Amniotic epithelial cell (primary cell): ENCODE results near the gene TEAD1.

ENCODE experiments used
- DNase-seq: peaks from one replicate; pipeline ENCODE4 v3.0.0-alpha.2; 2010; ENCODE audit warnings: low read depth

Gene TEAD1

DNA sequence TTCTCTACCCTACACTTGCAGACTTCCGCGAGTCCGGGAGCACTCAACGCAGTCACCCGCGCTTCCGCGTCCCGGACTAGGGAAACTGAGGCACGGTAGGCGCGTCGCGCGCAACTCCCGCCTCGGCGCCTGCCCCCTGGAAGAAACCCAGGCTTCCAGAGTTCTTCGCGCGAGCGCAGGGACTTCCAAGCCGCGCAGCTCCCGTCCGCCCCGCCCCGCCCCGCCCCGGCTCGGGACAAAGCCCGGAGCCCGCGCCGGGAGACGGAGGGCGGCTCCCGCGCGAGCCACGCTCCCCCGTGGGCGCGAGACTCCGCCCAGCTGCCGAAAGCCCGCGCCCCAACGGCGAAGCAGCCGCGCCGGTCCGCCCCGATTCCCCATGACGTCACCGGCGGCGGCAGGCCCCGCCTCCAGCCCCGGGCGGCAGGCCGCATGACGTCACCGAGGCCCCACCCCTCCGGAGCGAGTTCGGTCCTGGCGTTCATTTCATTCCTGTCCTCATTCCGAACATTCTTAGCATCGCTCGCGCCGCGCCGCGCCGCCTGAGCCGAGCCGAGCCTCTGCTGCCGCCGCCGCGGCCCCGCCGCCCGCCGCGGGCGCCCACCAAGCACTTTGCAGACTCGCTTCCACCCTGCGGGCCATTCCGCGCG, at the start of gene TEAD1:
TSS of gene TEAD1 (plus strand) at position 498 of the 647 bp plus-strand sequence.
- peak; percentile 93 for DNase-seq

DNA sequence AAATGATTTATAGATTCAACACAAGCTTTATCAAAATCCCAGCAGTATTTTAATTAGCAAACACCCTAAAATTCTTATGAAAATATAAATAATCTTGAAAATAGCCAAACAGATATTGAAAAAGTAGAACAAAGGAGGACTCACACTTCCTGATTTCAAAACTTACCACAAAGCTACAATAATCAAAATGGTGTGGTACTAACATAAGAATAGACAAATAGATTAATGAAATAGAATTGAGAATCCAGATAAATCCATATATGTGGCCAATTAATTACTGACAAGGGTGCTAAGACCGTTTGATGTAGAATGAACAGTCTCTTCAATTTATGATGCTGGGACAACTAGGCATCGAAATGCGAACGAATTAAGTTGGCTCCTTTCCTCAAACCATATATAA, 49.6 kb upstream of the TEAD1 start:
- no peak for DNase-seq

DNA sequence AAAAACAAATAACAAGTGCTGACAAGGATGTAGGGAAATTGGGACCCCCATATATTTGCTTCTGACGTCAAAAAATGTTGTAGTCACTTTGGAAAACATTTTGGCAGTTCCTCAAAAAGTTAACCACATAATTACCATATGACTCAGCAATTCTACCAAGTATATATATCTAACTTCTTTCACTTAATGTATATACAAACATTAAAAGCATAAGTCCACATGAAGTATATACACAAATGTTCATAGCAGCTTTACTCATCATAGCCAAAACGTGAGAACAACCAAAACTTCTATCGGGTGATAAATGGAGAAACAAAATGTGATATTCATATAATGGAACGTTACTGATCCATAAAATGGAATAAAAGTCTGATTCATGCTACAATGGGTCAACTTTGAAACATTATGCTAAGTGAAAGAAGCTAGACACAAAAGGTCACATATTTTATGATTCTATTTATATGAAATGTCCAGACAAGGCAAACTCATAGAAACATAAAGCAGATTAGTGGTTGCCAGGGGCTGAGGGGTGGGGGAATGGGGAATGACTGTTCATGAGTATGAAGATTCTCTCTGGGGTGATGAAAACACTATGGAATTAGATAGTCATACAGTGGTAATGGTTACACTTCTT, 48.7 kb upstream of the TEAD1 start:
- peak; percentile 82 for DNase-seq

DNA sequence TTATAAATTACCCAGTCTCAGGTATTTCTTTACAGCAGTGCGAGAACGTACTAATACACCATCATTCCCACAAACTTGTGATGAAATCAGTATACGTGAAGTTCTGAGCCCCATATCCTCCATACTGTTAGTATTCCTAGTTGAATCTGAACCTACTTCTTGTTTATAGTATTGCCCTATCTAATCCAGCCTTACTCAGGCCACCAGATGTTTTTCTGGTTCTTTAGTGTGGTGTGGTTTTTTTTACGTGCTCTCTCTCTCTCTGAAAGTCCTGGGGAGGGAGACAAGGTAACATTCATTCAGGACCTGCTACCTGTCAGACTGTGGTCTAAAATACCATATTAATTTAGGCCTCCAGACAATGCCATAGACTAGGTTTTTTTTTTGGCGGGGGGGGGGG, 47.6 kb upstream of the TEAD1 start:
- DNase-seq: no peak

DNA sequence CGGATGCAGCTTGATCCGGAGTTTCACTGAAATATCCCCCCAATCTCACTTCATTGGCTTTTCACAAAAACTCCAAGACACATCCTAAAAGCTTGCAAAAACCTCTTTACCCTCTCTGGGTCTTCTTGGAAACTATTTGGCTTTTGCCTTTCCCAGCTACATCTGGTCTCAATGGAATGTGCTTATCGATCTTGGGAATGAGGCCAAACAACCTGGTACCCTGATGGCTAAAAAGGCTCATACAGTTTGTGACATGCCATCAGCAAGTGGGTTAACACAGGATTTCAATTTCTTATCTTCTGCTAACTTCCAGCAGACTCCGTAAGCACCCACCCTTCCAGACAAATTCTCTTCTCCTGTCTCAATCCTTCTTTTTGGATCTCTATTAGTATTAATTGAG, 45.9 kb upstream of the TEAD1 start:
- DNase-seq: no peak

DNA sequence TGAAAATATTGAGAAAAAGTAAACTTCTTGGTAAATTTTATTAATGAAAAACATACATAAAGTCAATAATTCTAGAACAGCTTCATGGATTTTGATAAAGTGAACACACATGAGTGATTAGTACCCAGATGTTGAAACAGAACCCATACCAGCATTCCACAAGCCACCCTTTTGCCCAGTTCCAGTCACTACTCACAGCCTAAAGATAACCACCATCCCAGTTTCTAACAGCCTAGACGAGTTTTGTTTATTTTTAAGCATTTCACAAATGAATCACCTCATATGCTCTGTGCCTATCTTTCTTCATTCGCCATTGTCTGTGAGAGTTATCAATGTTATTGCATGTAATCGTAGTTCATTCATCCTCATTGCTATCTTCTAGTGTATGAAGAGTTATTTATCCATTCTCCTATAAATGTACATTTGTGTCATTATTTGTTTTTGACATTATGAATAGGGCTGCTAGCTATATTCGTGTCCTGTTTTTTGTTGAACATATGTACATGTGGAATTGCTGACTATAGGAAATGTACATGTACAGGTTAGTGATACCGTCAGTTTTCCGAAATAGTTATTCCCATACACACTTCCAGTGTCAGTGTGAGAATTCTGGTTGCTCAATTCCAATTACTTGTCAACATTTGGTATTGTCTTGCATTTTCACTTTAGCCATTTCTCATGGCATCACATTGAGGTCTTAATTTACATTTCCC, 44.5 kb upstream of the TEAD1 start:
- DNase-seq: peak; percentile 83

DNA sequence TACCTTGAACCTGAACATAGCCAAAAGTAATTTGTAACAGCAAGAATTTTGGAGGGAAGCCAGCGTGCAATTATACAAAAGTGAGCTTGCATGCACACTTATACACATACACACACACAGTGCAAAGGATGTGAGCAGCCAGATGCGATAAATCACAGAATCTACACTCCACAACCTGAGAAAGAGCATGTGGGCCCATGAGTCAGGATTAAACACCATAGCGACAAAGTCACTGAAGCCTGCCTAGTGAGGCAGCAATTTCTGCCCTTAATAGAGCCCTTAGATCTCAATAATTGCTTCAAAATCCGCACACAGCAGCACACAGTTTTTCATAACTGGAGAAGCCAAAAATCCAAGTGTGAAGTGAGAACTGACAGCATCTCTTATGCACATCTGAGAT, 42.6 kb upstream of the TEAD1 start:
- no peak for DNase-seq

DNA sequence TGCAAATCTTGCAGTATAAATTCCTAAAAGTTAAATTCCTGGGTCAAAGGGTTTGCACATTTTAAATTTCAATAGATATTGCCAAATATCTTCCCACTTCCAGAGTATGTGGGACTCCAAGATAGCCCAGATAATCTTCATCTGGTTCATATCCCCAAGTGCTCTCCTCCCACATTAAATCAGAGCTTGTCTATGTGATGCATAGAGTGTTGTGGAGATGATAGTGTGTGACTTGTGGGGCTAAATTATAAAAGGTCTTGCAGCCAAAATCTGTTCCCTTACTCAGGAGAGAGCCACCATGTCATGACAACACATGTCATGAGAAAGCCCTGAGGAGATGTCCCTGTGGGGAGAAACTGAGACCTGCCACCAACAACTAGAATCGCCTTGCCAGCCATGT, 39.9 kb upstream of the TEAD1 start:
- no peak for DNase-seq

DNA sequence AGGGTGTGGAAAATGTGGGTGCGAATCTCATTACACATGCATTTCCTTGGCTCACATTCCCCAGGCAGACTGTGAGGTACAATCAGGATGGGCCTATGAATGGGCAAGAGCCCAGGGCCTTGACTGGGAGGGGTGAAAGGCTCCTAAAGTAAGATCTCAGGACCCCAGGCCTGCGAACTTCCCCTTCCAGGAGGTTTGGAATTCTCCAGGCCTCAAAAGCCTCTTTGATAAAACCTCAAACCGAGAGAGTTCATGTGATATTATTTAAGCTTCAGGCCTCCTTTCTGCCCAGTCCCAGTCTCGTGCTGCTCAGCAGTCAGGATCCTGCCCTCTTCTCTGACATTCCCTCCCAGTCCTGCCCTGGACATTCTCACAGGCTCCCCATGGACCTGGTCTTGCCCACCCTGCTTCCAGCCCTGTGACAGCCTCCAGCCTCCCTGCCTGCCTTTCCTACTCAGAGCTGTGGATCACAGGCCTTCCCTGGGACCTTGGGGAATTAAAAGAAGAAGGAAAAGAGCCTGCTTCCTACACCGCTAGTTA, 37.3 kb upstream of the TEAD1 start:
- no peak for DNase-seq

DNA sequence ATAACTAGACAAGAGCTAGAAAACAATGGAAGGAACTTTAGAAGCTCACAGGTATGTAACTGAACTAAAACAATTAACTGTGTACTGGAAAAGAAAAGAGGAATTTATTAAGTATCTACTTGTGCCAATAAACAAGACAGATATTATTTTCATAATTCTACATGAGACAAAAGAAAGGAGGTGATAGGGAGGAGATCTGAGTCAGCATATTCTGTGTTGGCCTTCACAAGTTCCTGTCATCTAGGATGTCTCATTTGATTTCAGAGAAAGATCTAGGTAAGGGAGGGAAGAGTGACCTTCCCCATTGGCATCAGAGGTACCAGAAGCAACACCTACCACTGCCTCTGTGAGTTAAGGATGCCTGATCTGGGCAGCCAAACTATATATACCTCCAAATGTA, 34.8 kb upstream of the TEAD1 start:
- DNase-seq: no peak

DNA sequence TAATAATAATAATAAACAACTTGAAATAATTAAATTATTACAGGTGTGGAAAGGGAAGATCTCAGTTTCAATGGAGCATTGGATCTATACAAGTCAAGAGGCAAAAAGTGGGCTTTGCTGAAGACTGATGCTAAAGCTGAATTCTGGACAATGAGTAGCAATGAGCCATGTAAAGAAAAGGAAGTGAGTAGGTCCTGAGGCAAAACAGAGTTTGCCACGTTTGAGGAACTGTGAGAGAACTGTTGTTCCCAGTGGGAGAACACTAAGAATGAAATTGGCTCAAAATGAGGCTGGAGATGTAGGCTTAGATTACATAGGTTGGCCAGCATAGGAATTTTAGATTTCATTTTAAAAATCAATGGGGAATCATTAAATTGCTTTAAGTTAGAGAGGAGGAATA, 33.9 kb upstream of the TEAD1 start:
- DNase-seq: no peak

DNA sequence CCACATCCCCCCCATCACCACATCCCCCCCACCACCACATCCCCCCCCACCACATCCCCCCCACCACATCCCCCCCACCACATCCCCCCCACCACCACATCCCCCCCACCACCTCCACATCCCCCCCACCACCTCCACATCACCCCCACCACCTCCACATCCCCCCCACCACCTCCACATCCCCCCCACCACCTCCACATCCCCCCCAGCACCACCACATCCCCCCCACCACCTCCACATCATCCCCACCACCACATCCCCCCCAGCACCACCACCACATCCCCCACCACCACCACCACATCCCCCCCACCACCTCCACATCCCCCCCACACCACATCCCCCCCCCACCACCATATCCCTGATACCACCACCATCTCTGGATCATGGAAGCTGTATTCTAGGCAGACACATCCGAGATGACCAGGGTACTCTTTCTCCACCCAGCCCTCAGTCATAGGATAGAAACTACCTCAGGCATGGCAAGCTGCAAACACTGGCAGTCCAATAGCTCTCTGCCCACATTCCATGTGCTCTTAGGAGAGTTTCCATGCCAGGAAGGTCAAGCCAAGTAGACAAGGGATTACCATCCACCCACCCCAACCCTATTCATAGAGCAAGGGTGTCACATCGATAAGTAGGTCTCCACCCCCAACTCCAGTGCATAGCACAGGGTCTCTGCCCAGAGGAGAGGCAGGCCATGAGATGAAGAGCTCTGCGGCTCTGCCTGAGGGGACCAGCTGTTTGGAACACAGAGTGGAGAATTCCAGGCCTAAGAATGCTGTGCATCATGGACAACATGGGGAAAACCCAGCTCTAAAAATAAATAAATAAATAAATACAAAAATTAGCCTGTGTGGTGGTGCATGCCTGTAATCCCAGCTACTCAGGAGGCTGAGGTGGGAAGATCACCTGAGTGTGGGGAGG, 33.0 kb upstream of the TEAD1 start:
- DNase-seq: no peak

DNA sequence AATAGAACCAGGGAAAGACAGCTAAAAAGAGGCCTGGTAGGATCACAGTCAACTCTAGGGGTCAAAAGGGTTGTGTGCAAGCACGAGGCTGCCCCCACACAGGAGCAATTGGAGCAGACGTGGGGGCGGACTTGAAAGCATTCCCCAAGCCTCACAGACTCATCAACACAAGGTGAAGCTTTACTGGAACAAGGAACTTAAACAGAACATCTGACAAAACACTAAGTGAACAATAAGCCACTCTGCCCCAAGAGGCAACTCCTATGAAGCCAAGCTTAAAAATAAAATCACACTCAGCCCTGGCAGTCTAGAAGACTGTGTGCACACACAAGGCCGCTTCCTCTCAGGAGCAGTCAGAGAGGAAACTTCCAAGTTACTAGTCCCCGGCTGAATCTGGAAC, 32.2 kb upstream of the TEAD1 start:
- peak; percentile 79 for DNase-seq

DNA sequence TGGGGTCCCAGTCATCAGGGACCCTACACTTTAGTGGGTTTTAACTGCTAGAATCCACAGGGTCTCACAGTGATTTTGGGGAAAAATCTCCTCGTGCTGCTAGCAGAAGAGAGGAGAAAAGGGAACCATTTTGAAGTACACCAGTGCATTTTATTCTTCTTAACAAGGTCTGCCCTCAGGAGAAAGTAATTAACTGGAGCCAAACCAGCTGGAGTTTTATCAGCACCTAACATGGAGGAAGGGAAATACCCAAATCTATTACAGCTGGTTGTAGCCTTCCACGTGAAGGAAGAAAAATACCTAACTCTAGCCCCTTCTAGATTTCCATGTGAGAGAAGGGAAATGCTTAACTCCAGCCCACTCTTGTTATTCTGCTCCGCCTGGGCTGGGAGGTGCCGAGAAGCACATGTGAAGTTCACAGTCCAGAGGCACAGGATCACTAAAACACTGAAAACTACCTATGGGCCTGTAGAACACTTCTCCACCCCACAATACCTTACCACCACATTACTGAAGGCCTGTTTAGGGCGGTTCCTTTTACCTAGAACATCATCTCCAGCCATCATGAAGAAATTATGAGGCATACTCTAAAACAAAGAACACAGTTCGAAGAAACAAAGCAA, 31.3 kb upstream of the TEAD1 start:
- no peak for DNase-seq

DNA sequence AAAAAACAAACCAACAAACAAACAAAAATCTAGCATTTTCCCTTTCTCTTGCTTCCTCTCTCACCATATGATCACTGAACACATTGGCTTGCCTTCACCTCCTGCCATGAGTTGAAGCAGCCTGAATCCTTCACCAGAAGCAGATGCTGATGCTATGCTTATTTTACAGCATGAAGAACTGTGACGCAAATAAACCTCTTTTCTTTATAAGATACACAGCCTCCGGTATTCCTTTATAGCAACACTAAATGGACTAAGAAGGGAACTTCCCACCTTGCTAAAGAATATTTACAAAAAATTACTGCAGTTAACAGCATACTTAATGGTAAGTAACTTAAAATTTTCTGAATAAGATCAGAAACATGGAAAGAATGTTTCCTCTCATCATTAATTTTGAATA, 27.7 kb upstream of the TEAD1 start:
- no peak for DNase-seq

DNA sequence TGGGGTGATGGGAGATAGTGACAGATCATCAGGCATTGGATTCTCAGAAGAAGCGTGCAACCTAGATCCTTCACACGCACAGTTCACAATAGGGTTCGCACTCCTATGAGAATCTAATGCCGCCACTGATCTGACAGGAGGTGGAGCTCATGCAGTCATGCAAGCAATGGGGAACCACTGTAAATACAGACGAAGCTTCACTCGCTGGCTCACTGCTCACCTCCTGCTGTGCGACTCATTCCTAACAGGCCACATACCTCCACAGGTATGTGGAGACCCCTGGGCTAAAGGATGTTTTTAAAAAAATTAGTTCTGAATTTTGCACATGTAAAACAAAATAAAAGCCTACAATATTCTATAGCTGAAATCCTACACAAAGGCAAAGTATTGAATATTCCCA, 20.5 kb upstream of the TEAD1 start:
- no peak for DNase-seq

DNA sequence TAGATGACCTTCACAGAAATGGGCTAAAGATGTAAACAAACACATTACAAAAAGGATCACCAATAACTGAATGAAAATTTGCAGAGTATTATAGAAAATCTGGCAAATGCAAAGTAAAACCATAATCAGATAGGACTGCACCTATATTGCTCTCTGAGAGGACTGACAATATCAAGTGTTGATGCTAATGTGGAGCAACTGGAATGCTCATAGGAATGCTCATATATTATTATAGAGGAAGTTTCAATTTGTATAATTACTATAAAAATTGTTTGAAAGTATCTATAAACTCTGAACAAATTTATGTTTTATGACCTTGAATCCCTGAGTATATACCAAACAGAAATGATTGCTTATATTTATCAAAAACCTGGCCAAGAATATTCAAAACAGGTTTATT, 18.4 kb upstream of the TEAD1 start:
- DNase-seq: no peak

DNA sequence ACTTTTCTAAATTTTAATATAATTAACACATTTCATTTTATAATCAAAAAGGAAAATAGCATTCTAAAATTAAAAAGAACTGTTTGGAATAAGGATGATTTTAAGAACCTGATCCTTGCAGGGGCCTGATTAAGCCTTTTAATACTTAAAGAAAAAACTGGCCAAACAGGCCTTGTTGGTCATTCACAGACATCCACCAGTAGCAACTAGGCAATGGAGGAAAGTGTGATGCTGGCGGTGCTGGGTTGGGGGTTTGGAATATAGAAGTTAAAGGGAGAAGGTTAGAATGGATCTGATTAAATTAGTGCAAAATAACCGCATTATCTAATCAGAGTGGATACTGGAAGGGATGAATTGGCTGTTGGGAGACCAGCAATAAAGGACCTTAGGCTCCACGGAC, 16.9 kb upstream of the TEAD1 start:
- no peak for DNase-seq

DNA sequence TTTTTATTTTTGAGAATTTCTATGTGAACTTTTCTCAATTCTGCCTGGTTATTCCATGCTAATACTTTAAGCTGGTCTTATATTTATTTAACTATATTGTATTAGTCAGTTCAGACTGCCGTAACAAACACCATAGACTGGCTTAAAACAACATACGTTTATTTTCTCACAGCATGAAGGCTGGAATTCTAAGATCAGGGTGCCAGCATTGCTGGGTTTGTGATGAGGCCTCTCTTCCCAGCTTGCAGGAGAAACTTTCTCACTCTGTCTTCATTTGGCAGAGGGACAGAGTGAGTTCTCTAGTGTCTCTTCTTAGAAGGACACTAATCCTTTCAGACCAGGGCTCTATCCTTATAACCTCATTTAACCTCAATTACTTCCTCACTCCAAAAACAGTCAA, 16.2 kb upstream of the TEAD1 start:
- DNase-seq: no peak

DNA sequence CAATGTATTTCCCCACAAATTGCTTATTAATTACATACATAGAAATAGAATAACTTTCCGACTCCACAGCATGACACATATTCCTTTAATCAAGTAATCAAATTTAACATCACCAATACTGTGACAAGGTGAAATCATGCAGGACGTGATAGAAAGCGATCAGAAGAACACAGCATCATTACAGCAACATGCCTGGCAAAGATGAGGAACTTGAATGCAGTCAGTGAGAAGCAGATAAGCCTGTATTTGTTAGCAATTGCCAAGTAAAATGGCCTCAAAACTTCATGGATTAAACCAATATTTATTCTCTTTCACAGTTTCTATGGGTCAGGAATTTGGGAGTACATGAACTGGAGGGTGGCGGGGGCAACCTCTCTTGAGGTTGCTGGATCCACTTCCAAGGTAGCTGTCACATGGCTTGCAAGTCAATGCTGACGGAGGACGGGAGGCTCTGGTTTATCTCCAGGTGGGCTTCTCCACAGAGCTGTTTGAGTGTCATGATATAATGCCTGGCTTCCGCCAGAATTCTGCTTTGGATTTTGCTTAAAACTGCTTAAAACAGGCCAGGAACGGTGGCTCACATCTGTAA, 12.0 kb upstream of the TEAD1 start:
- no peak for DNase-seq

DNA sequence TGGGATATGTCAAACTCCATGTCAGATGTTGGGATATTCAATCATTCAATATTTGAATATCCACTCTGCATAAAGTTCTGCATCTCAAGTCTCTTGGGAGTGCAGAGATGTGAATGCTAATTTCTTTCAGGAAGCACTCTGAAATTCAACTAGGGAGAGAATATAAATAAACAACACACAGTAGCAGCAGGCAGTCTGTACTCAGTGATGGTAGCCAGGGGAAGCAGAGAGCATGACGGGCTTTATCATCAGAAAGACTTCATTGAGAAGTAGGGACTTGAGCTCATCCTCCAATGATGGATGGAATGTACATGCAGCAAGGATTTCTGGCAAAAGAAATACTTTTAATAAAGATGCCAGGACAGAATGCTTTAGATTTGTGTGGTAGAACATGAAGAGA, 9.8 kb upstream of the TEAD1 start:
- DNase-seq: no peak
